H1 (cell line): ENCODE measurements around the gene EHBP1.
A peak's percentile ranks its signal among the peaks of the same experiment; 100 is the strongest.

Experiments used
- ATF2 ChIP-seq: IDR thresholded peaks from 2 replicates; pipeline ENCODE4 v1.6.1; 2012; ENCODE audit warnings: low read length, inconsistent platforms
- BRCA1 ChIP-seq: IDR thresholded peaks from 2 replicates; pipeline ENCODE4 v1.6.1; 2012; ENCODE audit warnings: low read depth, low read length, improper control_type of control experiment
- CHD1 ChIP-seq: IDR thresholded peaks from 2 replicates; pipeline ENCODE4 v1.6.1; 2012; ENCODE audit warnings: low read depth, low read length, improper control_type of control experiment
- CTCF ChIP-seq, 3 experiments: IDR thresholded peaks; 1 replicate in 2 of 3; 2 replicates in 1 of 3; pipeline versions ENCODE4 v1.5.1 to v1.6.1; 2011; ENCODE audit warnings: low read length in 3 of 3, mild to moderate bottlenecking in 3 of 3, inconsistent platforms in 2 of 3, low read depth in 1 of 3, moderate library complexity in 1 of 3; ENCODE audit not compliant: insufficient read depth in 1 of 3; ENCODE audit errors: control extremely low read depth in 1 of 3
- POLR2A ChIP-seq, 2 experiments: IDR thresholded peaks; 1 replicate in 1 of 2; 2 replicates in 1 of 2; pipeline ENCODE4 v1.6.1; 2011; ENCODE audit warnings: low read depth in 2 of 2, low read length in 2 of 2, mild to moderate bottlenecking in 2 of 2; ENCODE audit errors: control extremely low read depth in 1 of 2
- POLR2AphosphoS5 ChIP-seq: IDR thresholded peaks from 2 replicates; pipeline ENCODE4 v1.6.1; 2011; ENCODE audit warnings: low read depth, low read length
- SP4 ChIP-seq: IDR thresholded peaks from 2 replicates; pipeline ENCODE4 v1.6.1; 2012; ENCODE audit warnings: low read length, inconsistent platforms
- TCF12 ChIP-seq: IDR thresholded peaks from 2 replicates; pipeline ENCODE4 v1.6.1; 2011; ENCODE audit warnings: low read depth, mild to moderate bottlenecking, low read length

- TF ChIP-seq SP4 (no peak), POLR2A (IDR thresholded peaks at IDR 0.05; ENCODE audit: control extremely low read depth in 1 of 2, low read depth in 2 of 2, low read length in 2 of 2) (peak in 1 of 2 experiments; percentile 33; a peak in 1 of 3 replicates), ATF2 (no peak), CHD1 (no peak), TCF12 (no peak), POLR2AphosphoS5 (no peak), CTCF (IDR thresholded peaks at IDR 0.05; ENCODE audit: control extremely low read depth in 1 of 3, insufficient read depth in 1 of 3, low read depth in 1 of 3, low read length in 3 of 3) (peak; percentile 26 to 53 (median 38)), BRCA1 (no peak)
These were observed 577 bp downstream of the EHBP1 start for GRCh38 chr2:62705859-62706720.
